NCI-H226 (cell line): ENCODE measurements around the gene PAK1.
"Not testable (repeated sequence)": the region's sequence is repeated elsewhere in the genome, so short reads cannot be mapped to it uniquely, and the experiment has no call there.

Experiments used
- DNase-seq: peaks from one replicate; pipeline ENCODE4 v3.0.0-alpha.2; 2015

The PAK1 gene

DNA sequence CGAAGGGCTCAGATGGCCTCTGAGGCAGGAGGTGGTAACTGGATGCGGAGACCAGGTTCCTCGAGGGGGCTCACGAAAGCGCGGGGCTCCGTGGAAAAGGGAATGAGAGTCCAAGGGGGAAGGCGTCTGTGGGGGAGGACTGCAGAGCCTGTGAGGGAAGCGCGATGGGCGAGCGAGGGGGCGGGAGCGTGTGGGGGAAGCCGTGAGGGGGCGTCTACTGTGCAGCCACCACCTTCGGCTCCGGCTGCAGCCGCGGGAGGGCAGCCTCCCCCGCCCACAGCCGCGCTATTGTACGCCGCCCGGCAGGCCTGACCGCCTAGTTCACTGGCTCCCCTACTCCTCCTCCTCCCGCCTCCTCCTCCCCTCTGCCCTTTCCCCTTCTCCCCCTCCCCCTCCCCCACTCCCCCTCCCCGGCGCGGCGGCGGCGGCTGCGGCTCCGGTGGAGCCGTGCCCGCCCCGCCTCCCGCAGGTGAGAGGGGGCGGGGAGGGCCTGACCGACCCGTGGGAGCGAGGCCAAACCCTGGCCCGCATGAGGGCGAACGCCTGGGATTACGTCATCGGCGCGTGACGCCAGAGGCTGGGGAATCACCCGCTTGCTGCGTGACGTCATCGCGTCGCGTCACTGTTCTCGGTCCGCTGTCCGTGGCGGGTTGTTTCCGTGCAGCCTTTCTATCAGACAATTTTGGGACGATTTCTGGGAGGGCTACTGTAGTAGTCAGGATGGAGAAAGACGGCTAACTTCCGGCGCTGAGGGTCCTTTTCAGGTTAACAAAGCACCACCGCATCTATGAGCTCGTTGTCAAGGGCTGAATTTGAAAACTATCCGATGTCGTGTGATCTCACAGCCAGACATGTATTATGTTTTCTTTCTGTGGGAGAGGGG lies at the start of gene PAK1:
Gene PAK1 (minus strand): TSS at position 294 of the 883 bp plus-strand sequence. CDS start 81,574 bp downstream, outside the sequence.
- DNase-seq = peak; percentile 81

DNA sequence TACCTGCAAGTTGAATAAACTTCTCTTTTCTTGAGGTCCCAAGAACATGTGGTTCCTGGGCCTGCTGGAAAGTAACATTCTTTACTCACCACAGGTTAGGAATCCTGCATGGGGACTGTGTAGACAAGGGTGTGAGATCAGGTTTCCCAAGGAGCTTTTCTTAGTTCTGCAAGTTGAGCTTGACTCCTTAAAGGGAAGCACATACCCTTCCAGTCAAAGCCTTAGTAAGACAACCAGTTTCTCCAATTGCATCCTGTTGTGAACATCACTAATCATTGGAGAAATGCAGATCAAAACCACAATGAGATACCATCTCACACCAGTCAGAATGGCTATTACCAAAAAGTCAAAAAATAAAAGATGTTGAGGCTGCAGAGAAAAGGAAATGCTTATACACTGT lies 48.3 kb upstream of the PAK1 start:
- no peak for DNase-seq

DNA sequence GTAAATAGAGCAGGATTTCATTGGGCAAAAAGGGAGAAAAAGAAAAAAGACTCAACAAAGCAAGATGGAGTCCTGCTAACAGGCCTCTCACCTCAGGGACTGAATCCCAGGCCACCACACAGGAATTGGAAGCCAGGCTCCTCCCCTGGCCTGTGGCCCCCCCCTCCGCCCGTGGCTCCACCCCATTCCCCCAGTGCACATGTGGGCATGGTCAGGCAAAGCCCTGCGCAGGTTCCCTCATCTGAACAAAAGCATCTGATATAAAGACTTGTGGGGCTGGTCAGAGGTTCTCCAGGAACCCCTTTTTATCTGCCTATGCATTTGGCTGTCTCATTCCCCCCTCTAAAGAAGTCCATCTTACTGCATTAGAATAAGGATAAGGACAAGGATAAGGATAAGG lies 46.0 kb upstream of the PAK1 start:
- no peak for DNase-seq

DNA sequence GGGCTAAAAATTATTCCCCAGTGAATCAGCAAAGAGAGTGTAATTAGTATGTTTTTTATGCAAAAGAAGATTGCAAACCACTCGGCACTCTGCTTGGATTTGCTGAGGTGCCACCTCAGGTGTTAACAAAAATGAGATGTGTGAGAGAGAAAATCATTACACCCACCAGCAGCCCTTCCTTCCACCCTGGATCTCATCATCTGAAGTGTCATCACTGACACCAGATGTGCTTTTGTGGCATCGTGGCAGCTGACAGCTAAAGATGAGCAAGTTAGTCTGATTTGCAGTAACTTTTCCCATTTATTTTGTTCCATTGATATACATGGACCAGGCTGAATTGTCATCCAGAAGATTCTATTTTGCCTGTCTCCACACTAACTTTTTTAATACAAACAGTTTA lies 44.6 kb upstream of the PAK1 start:
- no peak for DNase-seq

DNA sequence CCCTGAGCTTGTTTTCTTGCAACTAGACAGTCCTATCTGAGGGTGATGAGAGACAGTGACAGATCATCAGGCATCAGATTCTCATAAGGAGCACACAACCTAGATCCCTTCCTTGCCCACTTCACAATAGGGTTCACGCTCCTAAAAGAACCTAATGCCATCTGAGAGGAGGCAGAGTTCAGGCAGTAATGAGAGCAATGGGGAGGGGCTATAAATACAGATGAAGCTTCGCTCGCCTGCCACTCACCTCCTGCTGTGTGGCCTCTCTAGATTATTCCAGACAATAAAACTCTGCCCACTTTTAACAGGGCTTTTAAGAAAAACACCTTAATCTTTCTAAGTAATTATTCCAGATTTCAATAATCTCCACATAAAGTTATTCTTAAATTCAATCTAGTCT lies 43.9 kb upstream of the PAK1 start:
- DNase-seq = no peak

DNA sequence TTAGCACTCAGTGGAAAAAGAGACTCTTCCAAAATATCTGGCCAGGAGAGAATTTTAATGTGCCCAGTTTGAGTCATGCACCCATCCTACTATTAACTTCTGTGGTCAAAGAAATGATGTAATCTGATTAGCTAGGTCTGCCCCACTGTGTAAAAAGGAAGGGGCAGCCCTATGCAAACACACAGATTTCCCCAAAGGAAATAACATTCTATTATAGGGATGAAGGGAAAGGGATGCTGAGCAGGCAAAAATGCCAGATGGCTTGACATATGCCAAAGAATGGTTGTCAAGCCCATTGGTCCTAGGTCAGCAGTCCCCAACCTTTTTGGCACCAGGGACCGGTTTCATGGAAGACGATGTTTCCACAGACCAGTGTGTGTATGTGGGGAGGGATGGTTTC lies 43.3 kb upstream of the PAK1 start:
- DNase-seq = no peak

DNA sequence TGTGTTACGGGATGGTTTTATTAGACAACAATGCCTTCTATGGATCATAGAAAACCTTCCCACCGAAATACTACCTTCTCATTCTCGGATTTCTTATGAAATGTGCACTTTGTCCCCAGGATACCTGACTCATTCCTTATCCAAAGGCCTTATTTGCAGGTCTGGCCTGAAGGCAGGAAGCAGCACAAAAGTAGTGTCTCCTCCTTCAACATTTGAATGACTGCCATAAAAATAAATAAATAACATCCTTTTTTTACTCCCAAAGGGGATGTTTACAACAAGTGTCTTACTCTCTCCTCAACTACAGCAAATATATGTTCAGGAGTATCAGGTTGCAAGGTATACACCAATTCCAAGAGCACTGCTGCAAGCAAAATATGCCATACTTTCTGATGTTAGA lies 41.6 kb upstream of the PAK1 start:
- DNase-seq = no peak

DNA sequence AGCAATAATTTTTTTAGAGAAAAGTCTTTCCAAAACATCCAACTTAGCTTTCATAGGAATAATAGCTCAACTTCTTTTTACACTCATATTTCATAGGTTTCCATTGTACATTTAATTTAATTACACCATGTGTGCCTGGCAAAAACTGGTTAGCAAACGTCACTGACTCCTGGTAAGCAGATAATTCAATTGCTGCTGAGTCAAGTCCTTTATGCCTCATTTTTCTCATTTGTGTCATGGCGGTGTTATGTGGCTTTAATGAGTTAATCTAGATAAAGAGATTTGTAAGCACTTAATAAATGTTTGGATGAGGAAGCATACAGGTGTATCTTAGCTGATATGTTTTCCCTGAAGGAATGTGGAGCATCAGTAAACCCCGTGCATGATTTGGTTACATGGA lies 41.2 kb upstream of the PAK1 start:
- no peak for DNase-seq

DNA sequence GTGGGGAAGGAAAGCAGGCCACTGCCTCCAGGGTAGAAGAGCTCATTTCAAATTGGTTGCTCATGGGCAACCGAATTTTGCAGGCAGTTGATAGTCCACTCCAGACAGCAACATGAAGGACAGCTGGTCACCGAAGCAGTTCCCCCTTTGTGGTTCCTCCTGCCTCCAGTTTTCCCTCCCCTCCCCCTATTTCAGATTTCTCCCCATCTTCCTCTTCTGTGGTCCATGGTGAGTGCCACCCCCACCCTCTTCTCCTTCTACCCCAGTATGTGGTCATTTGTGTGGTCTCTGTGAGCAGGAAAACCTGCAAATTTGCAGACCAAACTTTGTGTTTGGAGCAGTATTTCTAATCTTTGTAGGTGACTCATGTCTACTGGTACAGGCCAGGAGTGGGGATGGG lies 38.2 kb upstream of the PAK1 start:
- DNase-seq = no peak

DNA sequence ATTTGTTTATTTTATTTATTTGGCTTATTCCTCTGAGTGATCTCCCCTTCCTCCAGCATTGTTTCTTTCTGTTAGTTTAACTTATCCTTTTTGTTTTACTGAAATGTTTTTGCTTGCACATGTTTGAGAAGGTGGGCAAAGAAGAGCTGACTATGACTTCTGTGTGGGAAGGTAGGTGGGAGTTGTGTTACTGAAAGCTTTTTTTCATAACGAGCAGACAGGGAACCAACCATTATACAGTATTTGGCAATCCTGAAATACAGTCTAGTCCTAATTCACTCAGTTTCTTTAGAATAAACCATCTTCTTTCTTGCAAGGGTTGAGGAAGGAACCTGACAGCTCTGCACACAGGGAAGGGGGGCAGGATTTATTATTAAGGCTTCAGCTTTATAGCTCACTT lies 37.0 kb upstream of the PAK1 start:
- DNase-seq = no peak

DNA sequence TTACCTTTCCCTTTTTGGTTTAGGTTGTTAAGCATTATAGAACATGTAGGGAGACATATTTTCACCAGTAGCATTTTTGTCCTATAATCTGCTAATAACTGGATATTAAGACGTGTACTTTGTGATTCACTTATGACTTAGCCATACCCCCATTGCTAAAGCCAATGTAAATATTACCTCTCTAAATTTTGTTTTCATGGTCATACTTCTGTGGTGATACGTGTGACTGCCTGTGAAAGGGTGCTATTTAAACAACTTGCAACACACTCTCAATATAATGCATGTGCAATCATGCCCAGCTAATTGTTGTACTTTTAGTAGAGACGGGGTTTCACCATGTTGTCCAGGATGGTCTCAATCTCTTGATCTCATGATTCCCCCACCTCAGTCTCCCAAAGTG lies 36.2 kb upstream of the PAK1 start:
- no peak for DNase-seq

DNA sequence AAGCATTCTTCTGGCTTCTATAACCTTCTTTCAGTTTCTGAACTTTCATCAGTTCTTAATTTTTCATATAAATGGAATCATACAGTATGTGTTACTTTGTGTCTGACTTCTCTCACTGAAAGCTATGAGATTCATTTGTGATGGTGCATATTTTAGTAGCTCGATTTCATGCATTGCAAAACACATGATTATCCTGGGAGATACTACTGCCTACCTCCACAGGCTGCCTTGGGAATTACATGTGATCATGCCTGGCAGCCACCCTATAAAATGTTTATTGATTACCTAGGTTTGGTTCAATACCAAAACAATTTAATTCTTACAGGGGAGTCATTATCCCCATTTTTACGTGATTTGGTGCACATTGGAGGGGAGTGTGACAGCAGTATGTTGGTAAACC lies 34.1 kb upstream of the PAK1 start:
- no peak for DNase-seq

DNA sequence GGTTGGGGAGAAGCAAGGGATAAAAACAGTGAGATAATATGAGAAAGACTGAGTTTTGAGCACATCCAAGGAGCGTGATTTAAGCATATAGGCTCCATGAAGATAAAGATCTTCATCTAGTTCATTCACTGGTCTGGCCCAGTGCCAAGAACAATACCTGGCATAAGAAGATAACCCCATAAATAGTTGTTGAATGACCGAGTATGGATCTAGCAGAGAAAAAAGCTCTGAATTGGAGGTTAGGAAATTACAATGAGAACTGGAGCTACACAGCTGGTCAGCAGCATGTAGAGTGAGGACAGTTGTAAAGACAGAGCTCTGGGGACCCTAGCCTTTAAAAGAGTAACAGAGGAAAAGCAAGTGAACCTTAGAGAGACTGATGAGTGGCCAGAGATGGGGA lies 33.0 kb upstream of the PAK1 start:
- DNase-seq = no peak

DNA sequence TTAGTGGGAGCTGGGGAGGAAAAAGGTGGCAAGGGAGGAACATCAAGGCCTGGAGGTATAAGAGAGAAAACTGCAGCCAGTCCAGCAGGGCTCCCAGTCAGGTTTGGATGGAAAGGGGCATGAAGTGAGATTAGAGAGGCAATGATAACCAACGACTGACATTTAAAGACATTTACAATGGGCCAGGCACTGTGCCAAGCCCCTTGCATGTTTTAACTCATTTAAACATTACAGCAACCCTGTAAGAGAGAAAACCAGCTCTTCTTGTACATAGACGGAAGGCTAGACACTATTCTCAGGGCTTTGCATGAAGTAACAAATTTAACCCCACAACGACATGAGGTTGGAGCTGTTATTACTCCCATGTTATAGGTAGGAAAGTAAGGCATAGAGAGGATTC lies 32.1 kb upstream of the PAK1 start:
- no peak for DNase-seq

DNA sequence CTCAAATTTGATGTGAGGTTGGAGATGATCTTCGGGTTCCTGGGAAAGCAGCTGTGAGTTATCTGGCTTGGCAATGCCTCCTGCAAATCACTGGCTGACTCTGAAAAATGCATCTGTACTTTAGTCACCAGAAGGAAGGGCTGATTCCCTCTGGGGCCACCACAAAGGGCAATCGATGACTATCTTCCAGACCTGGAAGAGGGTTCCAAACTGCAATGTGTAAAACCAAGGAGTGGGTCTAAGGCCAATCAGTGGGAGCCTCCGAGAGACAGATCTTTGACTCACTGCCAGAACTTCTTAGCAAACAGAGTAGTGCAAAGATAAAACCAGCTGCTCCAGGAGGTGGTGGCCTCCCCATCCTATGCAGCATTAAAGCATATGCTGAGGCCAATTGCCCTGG lies 29.1 kb upstream of the PAK1 start:
- DNase-seq = peak; percentile 34

DNA sequence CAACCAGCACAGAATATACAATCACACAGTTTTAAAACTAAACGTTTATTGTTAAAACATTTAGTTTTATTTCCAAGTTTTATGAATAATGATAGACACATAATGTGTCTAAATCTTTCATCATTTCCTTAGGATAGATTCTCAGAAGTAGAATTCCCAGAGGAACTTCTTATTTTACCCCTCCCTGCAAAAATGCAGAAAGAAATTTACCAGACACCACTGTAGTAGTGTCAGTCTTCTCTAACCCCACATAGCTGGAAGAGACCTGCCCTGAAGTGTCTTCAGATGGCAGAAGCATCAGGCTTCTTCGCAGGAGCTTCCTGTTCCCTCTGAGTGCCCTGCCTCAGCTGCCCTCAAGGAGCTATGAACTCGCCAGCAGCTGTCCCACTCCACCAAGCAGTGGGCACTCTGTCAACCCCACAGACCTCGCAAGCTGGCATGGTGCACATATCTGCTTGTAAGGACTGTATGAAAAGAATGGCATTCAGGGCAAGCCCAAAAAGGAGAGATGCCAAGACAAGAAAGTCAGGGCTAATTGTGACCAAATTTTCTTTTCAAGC lies 28.5 kb upstream of the PAK1 start:
- DNase-seq = no peak

DNA sequence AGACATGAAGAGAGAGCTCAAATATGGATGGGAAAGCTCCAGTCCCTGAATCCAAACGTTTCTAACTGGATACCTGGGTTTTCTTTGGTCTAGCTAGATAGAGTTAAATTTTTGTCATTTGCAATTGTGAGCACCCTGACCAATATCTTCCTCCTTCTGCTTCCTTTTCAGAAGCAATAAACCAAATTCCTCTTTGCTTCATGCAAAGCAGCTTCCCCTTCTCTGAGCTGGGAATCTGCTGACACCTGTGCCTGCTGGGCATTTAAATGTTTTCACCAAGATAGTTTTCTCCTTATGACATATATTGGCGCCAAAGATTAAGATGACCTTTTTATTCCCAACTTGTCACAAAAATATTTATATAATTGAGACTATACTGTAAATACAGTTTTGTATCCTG lies 27.9 kb upstream of the PAK1 start:
- no peak for DNase-seq

DNA sequence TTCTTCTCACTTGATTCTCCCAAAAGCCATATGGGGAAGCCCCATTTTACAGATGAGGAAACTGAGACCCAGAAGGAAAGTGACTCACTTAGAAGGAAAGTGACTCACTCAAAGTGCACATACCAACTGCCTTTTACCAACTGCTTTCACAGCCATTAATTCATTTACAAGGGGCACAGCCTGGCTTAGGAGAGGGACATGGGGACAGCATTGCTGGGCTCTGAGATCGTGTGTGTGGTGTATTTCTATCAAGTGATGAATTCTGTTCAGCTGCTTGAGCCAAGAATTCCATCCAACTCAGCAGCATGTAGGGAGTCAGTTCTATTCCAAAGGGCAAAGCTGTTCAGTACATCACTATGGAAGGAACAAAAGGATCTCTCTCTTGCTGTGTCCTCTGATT lies 23.5 kb upstream of the PAK1 start:
- no peak for DNase-seq

DNA sequence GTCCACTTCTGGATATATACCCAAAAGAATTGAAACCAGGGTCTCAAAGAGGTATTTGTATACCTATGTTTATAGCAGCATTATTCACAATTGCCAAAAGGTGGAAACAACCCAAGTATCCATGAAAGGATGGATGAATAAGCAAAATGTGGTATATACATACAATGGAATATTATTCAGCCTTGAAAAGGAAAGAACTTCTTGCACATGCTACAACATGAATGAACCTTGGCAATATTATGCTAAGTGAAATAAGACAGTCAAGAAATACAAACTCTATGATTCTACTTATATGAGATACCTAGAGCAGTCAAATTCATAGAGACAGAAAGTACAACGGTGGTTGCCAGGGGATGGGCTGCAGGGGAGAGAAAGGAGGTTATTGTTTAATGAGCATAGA lies 21.6 kb upstream of the PAK1 start:
- no peak for DNase-seq

DNA sequence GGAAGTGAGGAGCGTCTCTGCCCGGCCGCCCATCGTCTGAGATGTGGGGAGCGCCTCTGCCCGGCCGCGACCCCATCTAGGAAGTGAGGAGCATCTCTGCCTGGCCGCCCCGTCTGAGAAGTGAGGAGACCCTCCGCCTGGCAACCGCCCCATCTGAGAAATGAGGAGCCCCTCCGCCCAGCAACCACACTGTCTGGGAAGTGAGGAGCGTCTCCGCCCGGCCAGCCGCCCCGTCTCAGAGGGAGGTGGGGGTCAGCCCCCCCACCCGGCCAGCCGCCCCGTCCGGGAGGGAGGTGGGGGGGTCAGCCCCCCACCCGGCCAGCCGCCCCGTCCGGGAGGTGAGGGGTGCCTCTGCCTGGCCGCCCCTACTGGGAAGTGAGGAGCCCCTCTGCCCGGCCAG lies 16.1 kb upstream of the PAK1 start:
- DNase-seq = not testable (repeated sequence)

DNA sequence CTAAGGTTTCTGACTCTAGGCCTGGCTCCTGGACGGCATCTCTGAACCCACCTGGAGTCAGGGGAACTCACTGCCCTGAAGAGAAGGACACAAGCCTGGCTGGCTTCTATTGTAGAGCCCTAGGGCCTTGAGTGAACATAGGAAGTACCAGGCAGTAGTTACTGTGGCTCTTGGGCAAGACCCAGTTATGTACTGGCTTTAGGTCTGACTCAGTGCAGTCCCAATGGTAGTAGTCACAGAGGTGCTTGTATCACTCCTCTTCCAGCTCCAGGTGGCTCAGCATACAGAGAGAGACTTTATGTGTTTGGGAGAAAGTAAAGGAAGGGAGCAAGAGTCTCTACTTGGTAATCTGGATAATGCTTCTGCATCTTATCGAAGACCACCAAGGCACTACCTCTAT lies 13.9 kb upstream of the PAK1 start:
- no peak for DNase-seq

DNA sequence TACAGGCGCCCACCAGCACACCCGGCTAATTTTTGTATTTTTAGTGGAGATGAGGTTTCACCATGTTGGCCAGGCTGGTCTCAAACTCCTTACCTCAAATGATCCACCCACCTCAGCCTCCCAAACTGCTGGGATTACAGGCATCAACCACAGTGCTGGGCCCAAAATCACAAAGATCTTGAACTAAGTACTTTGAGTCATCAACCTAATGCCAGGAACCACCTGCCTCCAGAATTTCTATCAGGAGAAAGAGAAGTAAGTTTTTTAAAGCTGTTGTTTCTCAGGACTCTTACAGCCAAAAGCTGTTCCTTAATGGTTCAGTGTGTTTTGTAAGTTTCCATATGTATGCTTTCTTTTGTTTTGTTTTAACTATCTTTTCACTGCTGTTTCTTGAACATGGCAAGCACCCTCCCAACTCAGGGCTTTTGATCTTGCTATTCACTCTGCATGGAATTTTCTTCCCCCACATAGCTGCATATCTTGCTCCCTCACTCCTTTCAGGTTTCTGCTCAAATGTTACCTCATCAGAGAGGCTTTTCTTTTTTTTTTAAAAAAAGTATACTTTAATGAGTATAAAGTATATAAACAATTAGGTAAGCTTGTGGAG lies 6.0 kb upstream of the PAK1 start:
- DNase-seq = peak; percentile 47

DNA sequence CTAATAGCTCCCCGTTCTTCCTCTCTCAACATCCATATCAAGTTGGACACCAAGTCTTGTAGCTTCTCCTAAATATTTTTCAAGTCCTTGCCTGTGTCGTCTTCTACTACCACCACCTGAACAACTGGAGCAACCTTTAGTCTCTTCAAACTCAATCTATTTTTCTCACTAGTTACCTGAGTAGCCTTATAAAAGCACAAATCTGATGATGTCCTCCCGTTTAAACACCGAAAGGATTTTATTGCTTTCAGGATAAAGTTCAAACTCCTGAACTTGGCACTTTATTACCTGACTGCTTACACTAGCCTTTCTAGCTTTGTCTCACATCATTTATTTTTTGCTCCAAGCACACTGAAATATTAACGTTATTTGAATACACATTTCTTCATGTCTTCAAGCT lies 1.3 kb upstream of the PAK1 start:
- DNase-seq = no peak

DNA sequence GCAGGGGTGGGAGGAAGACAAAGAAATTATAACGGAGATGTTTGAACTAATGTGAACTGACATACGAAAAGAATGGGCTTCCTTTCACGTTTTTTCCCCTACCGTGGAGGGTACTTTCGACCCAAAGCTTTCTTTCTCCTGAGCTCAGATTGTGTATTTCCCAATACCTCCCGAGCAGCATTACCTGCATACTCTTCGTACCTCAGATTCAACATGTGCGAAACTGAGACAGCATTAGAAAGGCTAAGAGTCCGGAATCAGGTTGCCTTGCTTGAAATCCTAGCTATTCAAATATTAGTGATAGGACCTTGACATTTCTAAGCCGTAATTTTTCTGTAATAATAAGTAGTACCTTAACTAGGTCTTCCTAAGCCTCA lies 778 bp upstream of the PAK1 start:
- no peak for DNase-seq
